ENCODE results near the gene RNF130. TPM values are rescaled to one million over a fixed set of nuclear protein-coding genes. Genes with fewer than 3 reads are reported as not detected.

Gene RNF130
- total RNA-seq, 1 donor from 2014 or later: 73.8 TPM

DNA sequence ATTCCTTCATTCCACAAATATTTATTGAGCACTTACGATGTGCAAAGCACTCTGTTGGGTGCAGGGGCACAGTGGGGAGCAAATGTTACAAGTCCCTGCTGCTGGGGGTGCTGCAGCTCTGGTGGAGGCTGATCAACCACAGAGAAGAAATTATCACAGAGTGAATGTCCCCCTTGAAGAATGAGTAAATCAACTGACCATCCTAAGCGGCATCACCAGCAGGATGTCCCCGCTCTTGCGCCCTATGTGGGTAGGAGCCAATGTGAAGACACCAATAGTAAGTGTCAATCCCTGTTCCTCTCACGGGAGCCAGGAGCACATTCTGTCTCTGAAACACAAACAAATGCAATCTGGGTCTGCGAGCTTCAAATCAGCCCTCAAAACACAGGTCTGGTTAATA is 116.5 kb downstream of the RNF130 start:
- TF ChIP-seq, protein P1, sequence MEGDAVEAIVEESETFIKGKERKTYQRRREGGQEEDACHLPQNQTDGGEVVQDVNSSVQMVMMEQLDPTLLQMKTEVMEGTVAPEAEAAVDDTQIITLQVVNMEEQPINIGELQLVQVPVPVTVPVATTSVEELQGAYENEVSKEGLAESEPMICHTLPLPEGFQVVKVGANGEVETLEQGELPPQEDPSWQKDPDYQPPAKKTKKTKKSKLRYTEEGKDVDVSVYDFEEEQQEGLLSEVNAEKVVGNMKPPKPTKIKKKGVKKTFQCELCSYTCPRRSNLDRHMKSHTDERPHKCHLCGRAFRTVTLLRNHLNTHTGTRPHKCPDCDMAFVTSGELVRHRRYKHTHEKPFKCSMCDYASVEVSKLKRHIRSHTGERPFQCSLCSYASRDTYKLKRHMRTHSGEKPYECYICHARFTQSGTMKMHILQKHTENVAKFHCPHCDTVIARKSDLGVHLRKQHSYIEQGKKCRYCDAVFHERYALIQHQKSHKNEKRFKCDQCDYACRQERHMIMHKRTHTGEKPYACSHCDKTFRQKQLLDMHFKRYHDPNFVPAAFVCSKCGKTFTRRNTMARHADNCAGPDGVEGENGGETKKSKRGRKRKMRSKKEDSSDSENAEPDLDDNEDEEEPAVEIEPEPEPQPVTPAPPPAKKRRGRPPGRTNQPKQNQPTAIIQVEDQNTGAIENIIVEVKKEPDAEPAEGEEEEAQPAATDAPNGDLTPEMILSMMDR (IDR thresholded peaks at IDR 0.05; ENCODE audit: unreplicated experiment): no peak
- peaks cover 2% of the 10 kb centered on the region for H3K4me1 Mint-ChIP-seq (ENCODE audit: low read depth)
- H3K27ac Mint-ChIP-seq: no peak overlapping the region
- peaks cover 3% of the 10 kb centered on the region for H3K9me3 Mint-ChIP-seq (ENCODE audit: low read depth)
- no peak overlapping the region for H3K4me3 Mint-ChIP-seq (ENCODE audit: low read depth)
- no peaks in the 10 kb centered on the region for H3K27me3 Mint-ChIP-seq
- peaks cover 22% of the 10 kb centered on the region for H3K36me3 Mint-ChIP-seq (ENCODE audit: insufficient read depth)
- DNase-seq (ENCODE audit: low spot score, unreplicated experiment): no peak

DNA sequence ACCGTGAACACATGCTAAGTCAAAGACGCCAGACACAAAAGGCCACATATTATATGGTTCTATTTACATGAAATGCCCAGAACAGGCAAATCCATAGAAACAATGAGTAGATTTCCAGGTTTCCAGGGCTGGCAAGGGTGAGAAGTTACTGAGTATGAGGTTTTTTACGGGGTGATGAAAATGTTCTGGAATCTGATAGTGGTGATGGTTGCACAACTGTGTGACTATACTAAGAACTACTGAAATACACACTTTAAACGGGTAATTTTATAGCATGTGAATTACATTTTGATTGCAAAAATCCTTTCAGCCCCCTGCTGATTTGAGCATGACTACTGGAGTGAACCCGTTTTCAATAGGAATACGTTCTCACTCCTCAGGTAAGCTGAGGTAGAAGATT is 117.1 kb downstream of the RNF130 start:
- TF ChIP-seq, protein P1 (IDR thresholded peaks at IDR 0.05; ENCODE audit: unreplicated experiment): no peak
- DNase-seq (ENCODE audit: low spot score, unreplicated experiment): no peak
- no peak overlapping the region for H3K27ac Mint-ChIP-seq
- peaks cover 22% of the 10 kb centered on the region for H3K36me3 Mint-ChIP-seq (ENCODE audit: insufficient read depth)
- no peaks in the 10 kb centered on the region for H3K27me3 Mint-ChIP-seq
- H3K4me3 Mint-ChIP-seq (ENCODE audit: low read depth): no peak overlapping the region
- H3K4me1 Mint-ChIP-seq (ENCODE audit: low read depth): peaks cover 2% of the 10 kb centered on the region
- H3K9me3 Mint-ChIP-seq (ENCODE audit: low read depth): peaks cover 3% of the 10 kb centered on the region

GRCh38 chr5:179953987-179954386 is 117.6 kb downstream of the RNF130 start:
- TF ChIP-seq, protein P1 (IDR thresholded peaks at IDR 0.05; ENCODE audit: unreplicated experiment): no peak
- no peak for DNase-seq (ENCODE audit: low spot score, unreplicated experiment)

GRCh38 chr5:179936976-179937681 is 134.4 kb downstream of the RNF130 start:
- H3K4me1 Mint-ChIP-seq (ENCODE audit: low read depth): no peaks in the 10 kb centered on the region
- no peak for DNase-seq (ENCODE audit: low spot score, unreplicated experiment)
- no peak overlapping the region for H3K27ac Mint-ChIP-seq
- no peak overlapping the region for H3K4me3 Mint-ChIP-seq (ENCODE audit: low read depth)
- peaks cover 15% of the 10 kb centered on the region for H3K36me3 Mint-ChIP-seq (ENCODE audit: insufficient read depth)
- peaks cover 5% of the 10 kb centered on the region for H3K9me3 Mint-ChIP-seq (ENCODE audit: low read depth)
- no peaks in the 10 kb centered on the region for H3K27me3 Mint-ChIP-seq
- TF ChIP-seq, protein P1 (IDR thresholded peaks at IDR 0.05; ENCODE audit: unreplicated experiment): no peak

More at GRCh38 chr5:179953987-179954386, 117.6 kb downstream of the RNF130 start:
- Mint-ChIP-seq H3K4me3 (ENCODE audit: low read depth) (no peak overlapping the region), H3K27ac (no peak overlapping the region), H3K9me3 (ENCODE audit: low read depth) (peaks cover 3% of the 10 kb centered on the region), H3K27me3 (no peaks in the 10 kb centered on the region), H3K36me3 (ENCODE audit: insufficient read depth) (peaks cover 21% of the 10 kb centered on the region), H3K4me1 (ENCODE audit: low read depth) (peaks cover 2% of the 10 kb centered on the region)

GRCh38 chr5:179930788-179931473 is 140.6 kb downstream of the RNF130 start:
- TF ChIP-seq, protein P1 (IDR thresholded peaks at IDR 0.05; ENCODE audit: unreplicated experiment): no peak
- DNase-seq (ENCODE audit: low spot score, unreplicated experiment): no peak

More at GRCh38 chr5:179930788-179931473, 140.6 kb downstream of the RNF130 start:
- Mint-ChIP-seq H3K9me3 (ENCODE audit: low read depth) (no peaks in the 10 kb centered on the region), H3K27me3 (no peaks in the 10 kb centered on the region), H3K36me3 (ENCODE audit: insufficient read depth) (peaks cover 6% of the 10 kb centered on the region), H3K4me3 (ENCODE audit: low read depth) (no peak overlapping the region), H3K27ac (no peak overlapping the region), H3K4me1 (ENCODE audit: low read depth) (no peaks in the 10 kb centered on the region)
